ENCODE results near the gene TSPYL1.
"Not testable (repeated sequence)": the region's sequence is repeated elsewhere in the genome, so short reads cannot be mapped to it uniquely, and the experiment has no call there.

DNA sequence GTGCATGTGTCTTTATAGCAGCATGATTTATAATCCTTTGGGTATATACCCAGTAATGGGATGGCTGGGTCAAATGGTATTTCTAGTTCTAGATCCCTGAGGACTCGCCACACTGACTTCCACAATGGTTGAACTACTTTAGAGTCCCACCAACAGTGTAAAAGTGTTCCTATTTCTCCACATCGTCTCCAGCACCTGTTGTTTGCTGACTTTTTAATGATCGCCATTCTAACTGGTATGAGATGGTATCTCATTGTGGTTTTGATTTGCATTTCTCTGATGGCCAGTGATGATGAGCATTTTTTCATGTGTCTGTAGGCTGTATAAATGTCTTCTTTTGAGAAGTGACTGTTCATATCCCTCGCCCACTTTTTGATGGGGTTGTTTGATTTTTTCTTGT is 5.3 kb upstream of the TSPYL1 start:
- TF ChIP-seq, protein P1, sequence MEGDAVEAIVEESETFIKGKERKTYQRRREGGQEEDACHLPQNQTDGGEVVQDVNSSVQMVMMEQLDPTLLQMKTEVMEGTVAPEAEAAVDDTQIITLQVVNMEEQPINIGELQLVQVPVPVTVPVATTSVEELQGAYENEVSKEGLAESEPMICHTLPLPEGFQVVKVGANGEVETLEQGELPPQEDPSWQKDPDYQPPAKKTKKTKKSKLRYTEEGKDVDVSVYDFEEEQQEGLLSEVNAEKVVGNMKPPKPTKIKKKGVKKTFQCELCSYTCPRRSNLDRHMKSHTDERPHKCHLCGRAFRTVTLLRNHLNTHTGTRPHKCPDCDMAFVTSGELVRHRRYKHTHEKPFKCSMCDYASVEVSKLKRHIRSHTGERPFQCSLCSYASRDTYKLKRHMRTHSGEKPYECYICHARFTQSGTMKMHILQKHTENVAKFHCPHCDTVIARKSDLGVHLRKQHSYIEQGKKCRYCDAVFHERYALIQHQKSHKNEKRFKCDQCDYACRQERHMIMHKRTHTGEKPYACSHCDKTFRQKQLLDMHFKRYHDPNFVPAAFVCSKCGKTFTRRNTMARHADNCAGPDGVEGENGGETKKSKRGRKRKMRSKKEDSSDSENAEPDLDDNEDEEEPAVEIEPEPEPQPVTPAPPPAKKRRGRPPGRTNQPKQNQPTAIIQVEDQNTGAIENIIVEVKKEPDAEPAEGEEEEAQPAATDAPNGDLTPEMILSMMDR (conservative IDR thresholded peaks at IDR 0.05; ENCODE audit: low read depth in 2 of 2): not testable (repeated sequence)
- TF ChIP-seq EZH2 (IDR thresholded peaks at IDR 0.05; ENCODE audit: low read depth, unreplicated experiment); JUNB (IDR thresholded peaks at IDR 0.05; ENCODE audit: unreplicated experiment): not testable (repeated sequence)

Data from GM23338 (cell line).